ENCODE results near the gene PLLP.

- TF ChIP-seq POLR2AphosphoS5 (IDR thresholded peaks at IDR 0.05; ENCODE audit: low read depth, low read length) (no peak), EZH2 (IDR thresholded peaks at IDR 0.05) (no peak), ATF3 (IDR thresholded peaks at IDR 0.05) (no peak), POLR2A (IDR thresholded peaks at IDR 0.05; ENCODE audit: borderline replicate concordance, extremely low read depth, insufficient read depth, insufficient read length) (no peak), RAD21 (IDR thresholded peaks at IDR 0.05; ENCODE audit: low read depth) (no peak), YY1 (IDR thresholded peaks at IDR 0.05; ENCODE audit: extremely low read depth, insufficient replicate concordance, low read depth, low read length) (no peak), ZNF274 (IDR thresholded peaks at IDR 0.05; ENCODE audit: low read depth, low read length) (no peak)
- TF ChIP-seq, protein P1, sequence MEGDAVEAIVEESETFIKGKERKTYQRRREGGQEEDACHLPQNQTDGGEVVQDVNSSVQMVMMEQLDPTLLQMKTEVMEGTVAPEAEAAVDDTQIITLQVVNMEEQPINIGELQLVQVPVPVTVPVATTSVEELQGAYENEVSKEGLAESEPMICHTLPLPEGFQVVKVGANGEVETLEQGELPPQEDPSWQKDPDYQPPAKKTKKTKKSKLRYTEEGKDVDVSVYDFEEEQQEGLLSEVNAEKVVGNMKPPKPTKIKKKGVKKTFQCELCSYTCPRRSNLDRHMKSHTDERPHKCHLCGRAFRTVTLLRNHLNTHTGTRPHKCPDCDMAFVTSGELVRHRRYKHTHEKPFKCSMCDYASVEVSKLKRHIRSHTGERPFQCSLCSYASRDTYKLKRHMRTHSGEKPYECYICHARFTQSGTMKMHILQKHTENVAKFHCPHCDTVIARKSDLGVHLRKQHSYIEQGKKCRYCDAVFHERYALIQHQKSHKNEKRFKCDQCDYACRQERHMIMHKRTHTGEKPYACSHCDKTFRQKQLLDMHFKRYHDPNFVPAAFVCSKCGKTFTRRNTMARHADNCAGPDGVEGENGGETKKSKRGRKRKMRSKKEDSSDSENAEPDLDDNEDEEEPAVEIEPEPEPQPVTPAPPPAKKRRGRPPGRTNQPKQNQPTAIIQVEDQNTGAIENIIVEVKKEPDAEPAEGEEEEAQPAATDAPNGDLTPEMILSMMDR (IDR thresholded peaks at IDR 0.05 in 2 of 3, conservative IDR thresholded peaks at IDR 0.05 in 1 of 3; ENCODE audit: borderline replicate concordance in 1 of 3, insufficient read depth in 1 of 3, low read depth in 2 of 3, low read length in 2 of 3), result no peak
- TF ChIP-seq, protein P2, sequence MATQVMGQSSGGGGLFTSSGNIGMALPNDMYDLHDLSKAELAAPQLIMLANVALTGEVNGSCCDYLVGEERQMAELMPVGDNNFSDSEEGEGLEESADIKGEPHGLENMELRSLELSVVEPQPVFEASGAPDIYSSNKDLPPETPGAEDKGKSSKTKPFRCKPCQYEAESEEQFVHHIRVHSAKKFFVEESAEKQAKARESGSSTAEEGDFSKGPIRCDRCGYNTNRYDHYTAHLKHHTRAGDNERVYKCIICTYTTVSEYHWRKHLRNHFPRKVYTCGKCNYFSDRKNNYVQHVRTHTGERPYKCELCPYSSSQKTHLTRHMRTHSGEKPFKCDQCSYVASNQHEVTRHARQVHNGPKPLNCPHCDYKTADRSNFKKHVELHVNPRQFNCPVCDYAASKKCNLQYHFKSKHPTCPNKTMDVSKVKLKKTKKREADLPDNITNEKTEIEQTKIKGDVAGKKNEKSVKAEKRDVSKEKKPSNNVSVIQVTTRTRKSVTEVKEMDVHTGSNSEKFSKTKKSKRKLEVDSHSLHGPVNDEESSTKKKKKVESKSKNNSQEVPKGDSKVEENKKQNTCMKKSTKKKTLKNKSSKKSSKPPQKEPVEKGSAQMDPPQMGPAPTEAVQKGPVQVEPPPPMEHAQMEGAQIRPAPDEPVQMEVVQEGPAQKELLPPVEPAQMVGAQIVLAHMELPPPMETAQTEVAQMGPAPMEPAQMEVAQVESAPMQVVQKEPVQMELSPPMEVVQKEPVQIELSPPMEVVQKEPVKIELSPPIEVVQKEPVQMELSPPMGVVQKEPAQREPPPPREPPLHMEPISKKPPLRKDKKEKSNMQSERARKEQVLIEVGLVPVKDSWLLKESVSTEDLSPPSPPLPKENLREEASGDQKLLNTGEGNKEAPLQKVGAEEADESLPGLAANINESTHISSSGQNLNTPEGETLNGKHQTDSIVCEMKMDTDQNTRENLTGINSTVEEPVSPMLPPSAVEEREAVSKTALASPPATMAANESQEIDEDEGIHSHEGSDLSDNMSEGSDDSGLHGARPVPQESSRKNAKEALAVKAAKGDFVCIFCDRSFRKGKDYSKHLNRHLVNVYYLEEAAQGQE (IDR thresholded peaks at IDR 0.05; ENCODE audit: low read depth), result no peak
These were observed 26.3 kb upstream of the PLLP start for GRCh38 chr16:57310801-57311200.
